Transverse colon (tissue), 4 donors: ENCODE data around the gene GTF3C1.

Source experiments
- EP300 ChIP-seq: sonication (generic); formaldehyde crosslinking; IDR thresholded peaks from one replicate; pipeline ENCODE4 v1.6.1; 2017; ENCODE audit warnings: antibody characterized with exemption, low read depth
- POLR2A ChIP-seq: fragments of 450-650 bp; IDR thresholded peaks from one replicate; pipeline ENCODE4 v1.6.1; 2016; ENCODE audit warnings: antibody characterized with exemption, mild to moderate bottlenecking, moderate library complexity
- POLR2AphosphoS5 ChIP-seq, 3 donors: sonication (generic); formaldehyde crosslinking; IDR thresholded peaks; one replicate each; pipeline ENCODE4 v1.6.1; 2016; ENCODE audit warnings: antibody characterized with exemption in 3 of 3
- TF ChIP-seq, protein P1 (sequence below), 5 experiments: fragments of 200-600 bp in 3 of 5; fragments of 450-650 bp in 2 of 5; sonication (generic) in 3 of 5; IDR thresholded peaks; 1 replicate in 2 of 5; 2 replicates in 3 of 5; pipeline ENCODE4 v1.5.1; 2016 to 2017; ENCODE audit warnings: antibody characterized with exemption in 5 of 5, inconsistent platforms in 3 of 5, mild to moderate bottlenecking in 2 of 5, moderate library complexity in 1 of 5

GRCh38 chr16:27475561-27475960 is 74.2 kb downstream of the GTF3C1 start:
- TF ChIP-seq, protein P1, sequence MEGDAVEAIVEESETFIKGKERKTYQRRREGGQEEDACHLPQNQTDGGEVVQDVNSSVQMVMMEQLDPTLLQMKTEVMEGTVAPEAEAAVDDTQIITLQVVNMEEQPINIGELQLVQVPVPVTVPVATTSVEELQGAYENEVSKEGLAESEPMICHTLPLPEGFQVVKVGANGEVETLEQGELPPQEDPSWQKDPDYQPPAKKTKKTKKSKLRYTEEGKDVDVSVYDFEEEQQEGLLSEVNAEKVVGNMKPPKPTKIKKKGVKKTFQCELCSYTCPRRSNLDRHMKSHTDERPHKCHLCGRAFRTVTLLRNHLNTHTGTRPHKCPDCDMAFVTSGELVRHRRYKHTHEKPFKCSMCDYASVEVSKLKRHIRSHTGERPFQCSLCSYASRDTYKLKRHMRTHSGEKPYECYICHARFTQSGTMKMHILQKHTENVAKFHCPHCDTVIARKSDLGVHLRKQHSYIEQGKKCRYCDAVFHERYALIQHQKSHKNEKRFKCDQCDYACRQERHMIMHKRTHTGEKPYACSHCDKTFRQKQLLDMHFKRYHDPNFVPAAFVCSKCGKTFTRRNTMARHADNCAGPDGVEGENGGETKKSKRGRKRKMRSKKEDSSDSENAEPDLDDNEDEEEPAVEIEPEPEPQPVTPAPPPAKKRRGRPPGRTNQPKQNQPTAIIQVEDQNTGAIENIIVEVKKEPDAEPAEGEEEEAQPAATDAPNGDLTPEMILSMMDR (IDR thresholded peaks at IDR 0.05), result no peak
- no peak for TF ChIP-seq EP300
- TF ChIP-seq POLR2A, result no peak
- TF ChIP-seq POLR2AphosphoS5 (IDR thresholded peaks at IDR 0.05), result no peak
